ENCODE results near the gene IRAK1.
A peak's percentile ranks its signal among the peaks of the same experiment; 100 is the strongest.

The IRAK1 gene

GRCh38 chrX:154019633-154020528 lies at the start of gene IRAK1:
TSS of gene IRAK1 (minus strand) at chrX:154019902. CDS start at chrX:154019812, 90 bp downstream.
- peak; percentile 65 for DNase-seq

GRCh38 chrX:154068560-154068959 lies 48.9 kb upstream of the IRAK1 start:
- DNase-seq: no peak

GRCh38 chrX:154064637-154065435 lies 45.1 kb upstream of the IRAK1 start:
- no peak for DNase-seq

GRCh38 chrX:154063234-154063633 lies 43.5 kb upstream of the IRAK1 start:
- DNase-seq: no peak

- DNase-seq: no peak
Measured at GRCh38 chrX:154061801-154062200, 42.1 kb upstream of the IRAK1 start.

GRCh38 chrX:154059729-154060245 lies 40.1 kb upstream of the IRAK1 start:
- no peak for DNase-seq

GRCh38 chrX:154059231-154059630 lies 39.5 kb upstream of the IRAK1 start:
- DNase-seq: no peak

GRCh38 chrX:154058214-154058997 lies 38.7 kb upstream of the IRAK1 start:
- DNase-seq: no peak

GRCh38 chrX:154057791-154058190 lies 38.1 kb upstream of the IRAK1 start:
- DNase-seq: no peak

GRCh38 chrX:154056770-154057241 lies 37.1 kb upstream of the IRAK1 start:
- no peak for DNase-seq

- peak; percentile 69 for DNase-seq
Measured at GRCh38 chrX:154051201-154051810, 31.6 kb upstream of the IRAK1 start.

- DNase-seq: no peak
Measured at GRCh38 chrX:154050113-154050495, 30.4 kb upstream of the IRAK1 start.

- no peak for DNase-seq
Measured at GRCh38 chrX:154049209-154050112, 29.8 kb upstream of the IRAK1 start.

- DNase-seq: no peak
Measured at GRCh38 chrX:154048398-154048797, 28.7 kb upstream of the IRAK1 start.

- DNase-seq: no peak
Measured at GRCh38 chrX:154046940-154047610, 27.4 kb upstream of the IRAK1 start.

GRCh38 chrX:154046031-154046781 lies 26.5 kb upstream of the IRAK1 start:
- DNase-seq: no peak

GRCh38 chrX:154044091-154044490 lies 24.4 kb upstream of the IRAK1 start:
- no peak for DNase-seq

- no peak for DNase-seq
Measured at GRCh38 chrX:154043003-154043763, 23.5 kb upstream of the IRAK1 start.

- DNase-seq: no peak
Measured at GRCh38 chrX:154040863-154041262, 21.2 kb upstream of the IRAK1 start.
